Stimulated activated effector memory CD8-positive, alpha-beta T cell treated with anti-CD3 and anti-CD28 coated beads, Interleukin-12 subunit alpha, Interleukin-12 subunit beta, amount 100 ng/mL, for 72 hours (primary cell): ENCODE data around the gene MIEN1.
A peak's percentile ranks its signal among the peaks of the same experiment; 100 is the strongest.
"Not testable (repeated sequence)": the region's sequence is repeated elsewhere in the genome, so short reads cannot be mapped to it uniquely, and the experiment has no call there.

ENCODE experiments used
- ATAC-seq: fragments of 150-1000 bp; cut with Tn5 transposase; 2 replicates; pipeline ENCODE4 v1.10.0; 2021
- DNase-seq, 2 donors: peaks; one replicate each; pipeline ENCODE4 v3.0.0; 2021 to 2022; ENCODE audit warnings: low spot score in 2 of 2
- H3K27ac Mint-ChIP-seq: one replicate; pipeline ENCODE4 v1.8.0; 2022; ENCODE audit warnings: mild to moderate bottlenecking, mixed read lengths
- H3K36me3 Mint-ChIP-seq: one replicate; pipeline ENCODE4 v1.8.0; 2022; ENCODE audit warnings: mild to moderate bottlenecking, mixed read lengths
- H3K4me1 Mint-ChIP-seq: one replicate; pipeline ENCODE4 v1.8.0; 2022; ENCODE audit warnings: mixed read lengths
- H3K4me3 Mint-ChIP-seq: one replicate; pipeline ENCODE4 v1.8.0; 2022; ENCODE audit warnings: mild to moderate bottlenecking, mixed read lengths
- H3K9me3 Mint-ChIP-seq: one replicate; pipeline ENCODE4 v1.8.0; 2022; ENCODE audit warnings: mixed read lengths

Gene MIEN1

GRCh38 chr17:39737760-39738567 lies 7.6 kb upstream of the MIEN1 start, which contains the start of gene GRB7:
Gene GRB7 (plus strand): TSS chr17:39737938. CDS start chr17:39742302, 4,364 bp downstream.
- H3K9me3 Mint-ChIP-seq: no peaks in the 10 kb centered on the region
- H3K4me1 Mint-ChIP-seq: peaks cover 39% of the 10 kb centered on the region
- DNase-seq (no peak), ATAC-seq (no peak)
- H3K36me3 Mint-ChIP-seq: no peaks in the 10 kb centered on the region
- H3K27ac Mint-ChIP-seq: peak within 1 kb of the TSS; percentile 84
- peak within 1 kb of the TSS; percentile 67 for H3K4me3 Mint-ChIP-seq

- DNase-seq: no peak
- no peak for ATAC-seq
- H3K9me3 Mint-ChIP-seq: no peaks in the 10 kb centered on the region
- H3K36me3 Mint-ChIP-seq: no peaks in the 10 kb centered on the region
- no peak overlapping the region for H3K27ac Mint-ChIP-seq
- H3K4me1 Mint-ChIP-seq: peaks cover 39% of the 10 kb centered on the region
- no peak overlapping the region for H3K4me3 Mint-ChIP-seq
These were observed 7.0 kb upstream of the MIEN1 start for GRCh38 chr17:39737206-39737759.

- peak overlapping the region; percentile 63 for H3K27ac Mint-ChIP-seq
- DNase-seq (no peak), ATAC-seq (no peak)
- no peaks in the 10 kb centered on the region for H3K9me3 Mint-ChIP-seq
- no peaks in the 10 kb centered on the region for H3K36me3 Mint-ChIP-seq
- peaks cover 39% of the 10 kb centered on the region for H3K4me1 Mint-ChIP-seq
- no peak overlapping the region for H3K4me3 Mint-ChIP-seq
These were observed 6.2 kb upstream of the MIEN1 start for GRCh38 chr17:39736319-39737165.

- DNase-seq: no peak
- Mint-ChIP-seq H3K36me3 (no peaks in the 10 kb centered on the region), H3K9me3 (no peaks in the 10 kb centered on the region), H3K27ac (peak overlapping the region; percentile 63), H3K4me1 (peaks cover 33% of the 10 kb centered on the region), H3K4me3 (no peak overlapping the region)
- ATAC-seq: no peak
These were observed 5.5 kb upstream of the MIEN1 start for GRCh38 chr17:39735882-39736281.

DNA sequence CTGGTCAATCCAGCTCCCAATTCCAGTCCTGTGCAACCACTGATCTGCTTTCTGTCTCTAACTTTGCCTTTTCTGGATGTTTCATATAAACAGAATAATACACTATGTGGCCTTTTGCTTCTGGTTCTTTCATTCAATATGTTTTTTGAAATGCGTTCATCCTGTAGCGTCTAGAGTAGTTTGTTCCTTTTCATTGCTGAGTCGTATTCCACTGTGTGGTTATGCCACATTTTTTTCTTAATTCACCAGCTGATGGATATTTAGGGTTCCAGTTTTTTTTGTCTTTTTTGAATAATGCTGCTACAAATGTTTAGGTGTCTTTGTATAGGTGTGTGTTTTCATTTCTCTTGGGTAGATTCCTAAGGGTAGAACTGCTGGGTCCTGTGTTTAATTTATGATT lies 2.3 kb upstream of the MIEN1 start:
- Mint-ChIP-seq H3K9me3 (no peaks in the 10 kb centered on the region), H3K4me1 (peaks cover 25% of the 10 kb centered on the region), H3K36me3 (peaks cover 13% of the 10 kb centered on the region), H3K27ac (no peak overlapping the region), H3K4me3 (no peak overlapping the region)
- DNase-seq (no peak), ATAC-seq (no peak)

GRCh38 chr17:39729280-39729851 lies 966 bp downstream of the MIEN1 start:
- Mint-ChIP-seq H3K4me3 (peak overlapping the region; percentile 87), H3K4me1 (peaks cover 26% of the 10 kb centered on the region), H3K36me3 (peaks cover 32% of the 10 kb centered on the region), H3K27ac (peak overlapping the region; percentile 88), H3K9me3 (no peaks in the 10 kb centered on the region)
- ATAC-seq: no peak
- DNase-seq: no peak

DNA sequence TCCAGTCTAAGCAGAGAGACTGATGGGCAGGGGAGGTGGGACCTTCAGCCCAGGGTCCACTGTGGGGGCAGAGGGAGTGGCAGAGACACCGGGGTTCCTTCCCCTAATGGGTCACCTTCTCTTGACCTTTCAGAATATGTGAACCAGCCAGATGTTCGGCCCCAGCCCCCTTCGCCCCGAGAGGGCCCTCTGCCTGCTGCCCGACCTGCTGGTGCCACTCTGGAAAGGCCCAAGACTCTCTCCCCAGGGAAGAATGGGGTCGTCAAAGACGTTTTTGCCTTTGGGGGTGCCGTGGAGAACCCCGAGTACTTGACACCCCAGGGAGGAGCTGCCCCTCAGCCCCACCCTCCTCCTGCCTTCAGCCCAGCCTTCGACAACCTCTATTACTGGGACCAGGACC lies 2.8 kb downstream of the MIEN1 start:
- Mint-ChIP-seq H3K36me3 (peaks cover 32% of the 10 kb centered on the region), H3K4me3 (no peak overlapping the region), H3K4me1 (peaks cover 26% of the 10 kb centered on the region), H3K27ac (no peak overlapping the region), H3K9me3 (no peaks in the 10 kb centered on the region)
- DNase-seq: no peak
- no peak for ATAC-seq

DNA sequence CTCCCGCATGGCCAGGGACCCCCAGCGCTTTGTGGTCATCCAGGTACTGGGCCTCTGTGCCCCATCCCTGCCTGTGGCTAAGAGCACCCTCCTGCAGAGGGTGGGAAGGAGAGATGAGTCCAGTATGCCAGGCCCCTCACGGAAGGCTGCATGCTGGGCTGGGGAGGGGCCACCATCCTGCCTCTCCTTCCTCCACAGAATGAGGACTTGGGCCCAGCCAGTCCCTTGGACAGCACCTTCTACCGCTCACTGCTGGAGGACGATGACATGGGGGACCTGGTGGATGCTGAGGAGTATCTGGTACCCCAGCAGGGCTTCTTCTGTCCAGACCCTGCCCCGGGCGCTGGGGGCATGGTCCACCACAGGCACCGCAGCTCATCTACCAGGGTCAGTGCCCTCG lies 3.7 kb downstream of the MIEN1 start:
- peak overlapping the region; percentile 2 for H3K27ac Mint-ChIP-seq
- H3K4me3 Mint-ChIP-seq: no peak overlapping the region
- no peak for DNase-seq
- no peak for ATAC-seq
- no peaks in the 10 kb centered on the region for H3K9me3 Mint-ChIP-seq
- peaks cover 26% of the 10 kb centered on the region for H3K4me1 Mint-ChIP-seq
- H3K36me3 Mint-ChIP-seq: peaks cover 32% of the 10 kb centered on the region

GRCh38 chr17:39725923-39726322 lies 4.4 kb downstream of the MIEN1 start:
- DNase-seq, H3K4me3 Mint-ChIP-seq, ATAC-seq, H3K9me3 Mint-ChIP-seq: not testable (repeated sequence)
- Mint-ChIP-seq H3K4me1 (peaks cover 26% of the 10 kb centered on the region), H3K27ac (peak overlapping the region; percentile 2), H3K36me3 (peaks cover 32% of the 10 kb centered on the region)

DNA sequence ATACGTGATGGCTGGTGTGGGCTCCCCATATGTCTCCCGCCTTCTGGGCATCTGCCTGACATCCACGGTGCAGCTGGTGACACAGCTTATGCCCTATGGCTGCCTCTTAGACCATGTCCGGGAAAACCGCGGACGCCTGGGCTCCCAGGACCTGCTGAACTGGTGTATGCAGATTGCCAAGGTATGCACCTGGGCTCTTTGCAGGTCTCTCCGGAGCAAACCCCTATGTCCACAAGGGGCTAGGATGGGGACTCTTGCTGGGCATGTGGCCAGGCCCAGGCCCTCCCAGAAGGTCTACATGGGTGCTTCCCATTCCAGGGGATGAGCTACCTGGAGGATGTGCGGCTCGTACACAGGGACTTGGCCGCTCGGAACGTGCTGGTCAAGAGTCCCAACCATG lies 5.6 kb downstream of the MIEN1 start:
- Mint-ChIP-seq H3K4me1 (peaks cover 22% of the 10 kb centered on the region), H3K9me3 (no peaks in the 10 kb centered on the region), H3K27ac (no peak overlapping the region), H3K36me3 (peaks cover 32% of the 10 kb centered on the region), H3K4me3 (no peak overlapping the region)
- no peak for ATAC-seq
- no peak for DNase-seq

DNA sequence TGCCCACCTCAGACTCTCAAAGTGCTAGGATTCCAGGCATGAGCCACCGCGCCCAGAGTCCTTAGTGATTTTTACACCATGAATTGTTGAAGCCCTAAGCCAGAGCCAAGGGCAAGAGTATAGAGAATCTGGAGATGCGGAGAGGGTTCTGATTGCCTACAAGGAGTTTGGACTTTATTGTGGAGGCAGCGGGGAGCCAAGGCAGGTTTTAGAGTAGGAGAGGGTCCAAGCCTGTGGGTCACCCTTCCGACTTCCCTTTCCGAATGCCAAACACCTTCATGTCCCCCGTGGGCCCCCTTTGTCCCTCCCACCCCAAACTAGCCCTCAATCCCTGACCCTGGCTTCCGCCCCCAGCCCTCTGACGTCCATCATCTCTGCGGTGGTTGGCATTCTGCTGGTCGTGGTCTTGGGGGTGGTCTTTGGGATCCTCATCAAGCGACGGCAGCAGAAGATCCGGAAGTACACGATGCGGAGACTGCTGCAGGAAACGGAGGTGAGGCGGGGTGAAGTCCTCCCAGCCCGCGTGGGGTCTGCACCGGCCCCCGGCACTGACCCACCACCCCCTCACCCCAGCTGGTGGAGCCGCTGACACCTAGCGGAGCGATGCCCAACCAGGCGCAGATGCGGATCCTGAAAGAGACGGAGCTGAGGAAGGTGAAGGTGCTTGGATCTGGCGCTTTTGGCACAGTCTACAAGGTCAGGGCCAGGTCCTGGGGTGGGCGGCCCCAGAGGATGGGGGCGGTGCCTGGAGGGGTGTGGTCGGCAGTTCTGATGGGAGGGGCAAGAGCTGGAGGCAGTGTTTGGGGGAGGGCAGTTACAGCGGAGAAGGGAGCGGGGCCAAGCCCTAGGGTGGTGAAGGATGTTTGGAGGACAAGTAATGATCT lies 7.1 kb downstream of the MIEN1 start:
- ATAC-seq (peak; percentile 58), DNase-seq (no peak)
- H3K9me3 Mint-ChIP-seq: no peaks in the 10 kb centered on the region
- H3K36me3 Mint-ChIP-seq: peaks cover 25% of the 10 kb centered on the region
- peaks cover 7% of the 10 kb centered on the region for H3K4me1 Mint-ChIP-seq
- no peak overlapping the region for H3K4me3 Mint-ChIP-seq
- H3K27ac Mint-ChIP-seq: no peak overlapping the region

DNA sequence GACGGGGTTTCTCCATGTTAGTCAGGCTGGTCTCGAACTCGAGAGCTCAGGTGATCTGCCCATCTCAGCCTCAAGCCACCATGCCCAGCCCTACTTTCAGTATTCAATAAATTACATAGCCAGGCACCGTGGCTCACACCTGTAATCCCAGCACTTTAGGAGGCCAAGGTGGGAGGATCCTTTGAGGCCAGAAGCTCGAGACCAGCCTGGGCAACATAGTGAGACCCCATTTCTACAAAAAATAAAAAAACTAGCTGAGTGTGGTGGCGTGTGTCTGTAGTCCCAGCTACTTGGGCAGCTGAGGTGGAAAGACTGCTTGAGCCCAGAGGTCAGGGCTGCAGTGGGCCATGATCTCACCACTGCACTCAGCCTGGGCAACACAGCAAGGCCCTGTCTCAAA lies 8.2 kb downstream of the MIEN1 start:
- no peak for DNase-seq
- Mint-ChIP-seq H3K27ac (no peak overlapping the region), H3K4me3 (no peak overlapping the region), H3K4me1 (peaks cover 4% of the 10 kb centered on the region), H3K9me3 (no peaks in the 10 kb centered on the region), H3K36me3 (peaks cover 16% of the 10 kb centered on the region)
- ATAC-seq: no peak

DNA sequence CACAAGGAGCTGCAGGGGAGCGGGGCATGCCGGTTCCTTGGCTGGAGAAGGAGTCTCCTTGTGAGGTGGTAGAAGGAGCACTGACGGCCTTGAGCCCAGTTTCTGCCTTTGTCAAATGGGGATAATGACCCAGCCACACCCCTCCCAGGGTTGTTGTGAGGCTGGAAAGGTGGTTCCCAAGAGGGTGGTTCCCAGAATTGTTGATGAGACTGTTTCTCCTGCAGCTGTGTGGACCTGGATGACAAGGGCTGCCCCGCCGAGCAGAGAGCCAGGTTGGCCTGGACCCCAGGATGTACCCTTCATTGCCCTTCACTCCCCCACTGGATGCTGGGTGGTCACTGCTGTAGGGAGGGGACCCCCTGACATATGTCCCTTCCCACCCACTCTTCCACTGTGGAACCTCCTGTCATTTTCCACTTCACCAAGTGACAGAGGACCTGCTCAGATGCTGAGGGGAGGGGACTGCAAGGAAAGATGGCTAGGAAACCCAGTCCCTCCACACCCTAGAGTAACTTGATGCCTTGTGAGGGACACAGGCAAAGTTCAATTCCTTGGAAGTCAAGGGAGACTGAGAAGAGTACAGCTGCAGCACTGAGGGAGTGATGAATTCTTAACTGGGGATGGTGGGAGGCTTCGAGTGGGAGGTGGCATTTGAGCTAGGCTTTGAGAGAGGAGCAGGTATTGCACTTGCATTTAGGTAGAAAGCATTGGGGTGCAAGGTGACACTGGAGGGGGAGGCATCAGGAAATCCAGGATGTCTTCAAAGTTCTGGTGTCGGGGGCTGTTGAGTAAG lies 10.6 kb downstream of the MIEN1 start:
- Mint-ChIP-seq H3K36me3 (no peaks in the 10 kb centered on the region), H3K9me3 (no peaks in the 10 kb centered on the region), H3K27ac (no peak overlapping the region), H3K4me3 (no peak overlapping the region), H3K4me1 (no peaks in the 10 kb centered on the region)
- no peak for ATAC-seq
- DNase-seq: no peak

GRCh38 chr17:39717660-39718059 lies 12.7 kb downstream of the MIEN1 start:
- DNase-seq (no peak), ATAC-seq (no peak)
- H3K4me1 Mint-ChIP-seq: no peaks in the 10 kb centered on the region
- no peak overlapping the region for H3K27ac Mint-ChIP-seq
- no peaks in the 10 kb centered on the region for H3K36me3 Mint-ChIP-seq
- no peak overlapping the region for H3K4me3 Mint-ChIP-seq
- H3K9me3 Mint-ChIP-seq: no peaks in the 10 kb centered on the region
